A549 (cell line): ENCODE data around the gene RBP3.

Source experiments
- CBX2 ChIP-seq: fragments of 200-600 bp; sonication (generic); IDR thresholded peaks from 2 replicates; pipeline ENCODE4 v1.6.1; 2016; ENCODE audit warnings: low read depth, mild to moderate bottlenecking, borderline replicate concordance
- CEBPB ChIP-seq, 2 experiments: fragments of >200 bp in 1 of 2; sonication (Bioruptor Twin) in 1 of 2; formaldehyde crosslinking in 1 of 2; IDR thresholded peaks; 2 replicates each; pipeline ENCODE4 v1.6.1; 2012 to 2016
- CHD2 ChIP-seq: fragments of 150-350 bp; IDR thresholded peaks from 2 replicates; pipeline ENCODE4 v1.6.1; 2014; ENCODE audit warnings: low read length; ENCODE audit not compliant: partially characterized antibody
- EP300 ChIP-seq, 2 experiments: fragments of >200 bp; sonication (Bioruptor Twin); formaldehyde crosslinking; IDR thresholded peaks; 2 replicates in 1 of 2; 3 replicates in 1 of 2; pipeline ENCODE4 v1.6.1; 2016 to 2017
- MYC ChIP-seq: IDR thresholded peaks from 2 replicates; pipeline ENCODE4 v1.6.1; 2012; ENCODE audit warnings: mild to moderate bottlenecking, inconsistent platforms, low read length, improper control_type of control experiment, borderline replicate concordance
- NR3C1 ChIP-seq: fragments of >200 bp; sonication (Bioruptor Twin); formaldehyde crosslinking; IDR thresholded peaks from 3 replicates; pipeline ENCODE4 v1.6.1; 2017
- POLR2A ChIP-seq: IDR thresholded peaks from 2 replicates; pipeline ENCODE4 v1.6.1; 2012; ENCODE audit warnings: mild to moderate bottlenecking, low read length
- RFX5 ChIP-seq: fragments of 450-650 bp; IDR thresholded peaks from 2 replicates; pipeline ENCODE4 v1.7.1; 2014; ENCODE audit warnings: antibody characterized with exemption, mild to moderate bottlenecking, moderate library complexity
- SMC3 ChIP-seq: fragments of >200 bp; sonication (Bioruptor Twin); formaldehyde crosslinking; IDR thresholded peaks from 3 replicates; pipeline ENCODE4 v1.6.1; 2018; ENCODE audit warnings: inconsistent platforms
- ZFP36 ChIP-seq: fragments of 450-650 bp; IDR thresholded peaks from 2 replicates; pipeline ENCODE4 v1.6.1; 2014; ENCODE audit warnings: borderline replicate concordance; ENCODE audit not compliant: partially characterized antibody
- TF ChIP-seq, protein P1 (sequence below): fragments of >200 bp; sonication (Bioruptor Twin); formaldehyde crosslinking; IDR thresholded peaks from 3 replicates; pipeline ENCODE4 v1.5.1; 2016
- TF ChIP-seq, protein P2 (sequence below): IDR thresholded peaks from 2 replicates; pipeline ENCODE4 v1.6.1; 2012
- TF ChIP-seq, protein P3 (sequence below): fragments of >200 bp; sonication (Bioruptor Twin); formaldehyde crosslinking; IDR thresholded peaks from 3 replicates; pipeline ENCODE4 v1.6.1; 2016

DNA sequence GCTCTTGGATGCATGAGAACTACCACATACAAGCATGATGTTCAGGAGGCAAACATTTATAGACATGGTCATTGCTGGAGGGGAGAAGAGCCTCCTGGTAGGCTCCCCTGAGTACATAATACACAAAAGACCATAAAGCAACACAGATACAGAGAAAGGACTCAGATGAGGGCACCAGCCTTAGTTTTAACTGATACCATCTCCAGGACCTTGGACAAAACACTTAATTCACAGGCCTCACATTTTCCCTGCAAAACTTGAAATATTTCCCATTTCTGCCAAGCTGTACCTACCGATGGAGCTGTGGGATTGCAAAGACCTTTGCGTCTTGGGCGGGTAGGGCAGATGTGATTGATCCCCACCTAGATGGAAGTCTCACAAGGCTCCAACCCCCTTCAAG lies 52.6 kb downstream of the RBP3 start:
- no peak for TF ChIP-seq CEBPB (IDR thresholded peaks at IDR 0.05)
- TF ChIP-seq, protein P1, sequence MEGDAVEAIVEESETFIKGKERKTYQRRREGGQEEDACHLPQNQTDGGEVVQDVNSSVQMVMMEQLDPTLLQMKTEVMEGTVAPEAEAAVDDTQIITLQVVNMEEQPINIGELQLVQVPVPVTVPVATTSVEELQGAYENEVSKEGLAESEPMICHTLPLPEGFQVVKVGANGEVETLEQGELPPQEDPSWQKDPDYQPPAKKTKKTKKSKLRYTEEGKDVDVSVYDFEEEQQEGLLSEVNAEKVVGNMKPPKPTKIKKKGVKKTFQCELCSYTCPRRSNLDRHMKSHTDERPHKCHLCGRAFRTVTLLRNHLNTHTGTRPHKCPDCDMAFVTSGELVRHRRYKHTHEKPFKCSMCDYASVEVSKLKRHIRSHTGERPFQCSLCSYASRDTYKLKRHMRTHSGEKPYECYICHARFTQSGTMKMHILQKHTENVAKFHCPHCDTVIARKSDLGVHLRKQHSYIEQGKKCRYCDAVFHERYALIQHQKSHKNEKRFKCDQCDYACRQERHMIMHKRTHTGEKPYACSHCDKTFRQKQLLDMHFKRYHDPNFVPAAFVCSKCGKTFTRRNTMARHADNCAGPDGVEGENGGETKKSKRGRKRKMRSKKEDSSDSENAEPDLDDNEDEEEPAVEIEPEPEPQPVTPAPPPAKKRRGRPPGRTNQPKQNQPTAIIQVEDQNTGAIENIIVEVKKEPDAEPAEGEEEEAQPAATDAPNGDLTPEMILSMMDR = no peak
- no peak for TF ChIP-seq POLR2A
- no peak for TF ChIP-seq RFX5
- TF ChIP-seq, protein P2, sequence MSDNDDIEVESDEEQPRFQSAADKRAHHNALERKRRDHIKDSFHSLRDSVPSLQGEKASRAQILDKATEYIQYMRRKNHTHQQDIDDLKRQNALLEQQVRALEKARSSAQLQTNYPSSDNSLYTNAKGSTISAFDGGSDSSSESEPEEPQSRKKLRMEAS = no peak
- TF ChIP-seq CHD2 = no peak
- no peak for TF ChIP-seq NR3C1
- TF ChIP-seq EP300 (IDR thresholded peaks at IDR 0.05) = no peak
- no peak for TF ChIP-seq SMC3
- TF ChIP-seq ZFP36 = no peak
- no peak for TF ChIP-seq MYC
- no peak for TF ChIP-seq CBX2
- TF ChIP-seq, protein P3, sequence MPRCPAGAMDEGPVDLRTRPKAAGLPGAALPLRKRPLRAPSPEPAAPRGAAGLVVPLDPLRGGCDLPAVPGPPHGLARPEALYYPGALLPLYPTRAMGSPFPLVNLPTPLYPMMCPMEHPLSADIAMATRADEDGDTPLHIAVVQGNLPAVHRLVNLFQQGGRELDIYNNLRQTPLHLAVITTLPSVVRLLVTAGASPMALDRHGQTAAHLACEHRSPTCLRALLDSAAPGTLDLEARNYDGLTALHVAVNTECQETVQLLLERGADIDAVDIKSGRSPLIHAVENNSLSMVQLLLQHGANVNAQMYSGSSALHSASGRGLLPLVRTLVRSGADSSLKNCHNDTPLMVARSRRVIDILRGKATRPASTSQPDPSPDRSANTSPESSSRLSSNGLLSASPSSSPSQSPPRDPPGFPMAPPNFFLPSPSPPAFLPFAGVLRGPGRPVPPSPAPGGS = no peak
